ENCODE results near the gene GMDS. TPM values are rescaled to one million over a fixed set of nuclear protein-coding genes. Genes with fewer than 3 reads are reported as not detected.
"Not testable (repeated sequence)": the region's sequence is repeated elsewhere in the genome, so short reads cannot be mapped to it uniquely, and the experiment has no call there.

GMDS gene
- total RNA-seq, 2 donors from 2014 or later = 19.6 to 36.3 TPM

DNA sequence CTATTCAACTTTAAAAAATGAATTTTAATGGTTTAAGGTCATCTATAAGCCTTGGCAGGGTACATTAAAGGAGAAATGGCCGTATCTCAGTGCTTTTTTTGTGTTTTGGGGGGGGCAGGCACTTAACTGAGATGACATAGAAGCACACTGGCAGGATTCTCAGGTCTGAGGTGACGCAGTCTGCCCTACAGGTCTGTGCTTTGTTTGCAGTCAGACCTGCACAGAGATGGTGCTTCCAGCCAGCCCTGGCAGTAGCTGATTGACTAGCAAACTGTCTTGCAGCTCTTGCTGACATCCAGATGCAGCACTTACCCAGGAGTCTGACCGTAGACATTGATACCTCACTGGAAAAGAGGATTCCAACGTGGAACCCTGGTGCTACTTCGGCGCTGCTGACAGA, 386.5 kb downstream of the GMDS start:
- H3K4me3 Mint-ChIP-seq = no peak overlapping the region
- no peaks in the 10 kb centered on the region for H3K9me3 Mint-ChIP-seq
- no peak for ATAC-seq (replicated peaks)
- no peak overlapping the region for H3K27ac Mint-ChIP-seq
- H3K36me3 Mint-ChIP-seq (ENCODE audit: low read depth) = no peaks in the 10 kb centered on the region
- H3K27me3 Mint-ChIP-seq = no peaks in the 10 kb centered on the region
- no peaks in the 10 kb centered on the region for H3K4me1 Mint-ChIP-seq

DNA sequence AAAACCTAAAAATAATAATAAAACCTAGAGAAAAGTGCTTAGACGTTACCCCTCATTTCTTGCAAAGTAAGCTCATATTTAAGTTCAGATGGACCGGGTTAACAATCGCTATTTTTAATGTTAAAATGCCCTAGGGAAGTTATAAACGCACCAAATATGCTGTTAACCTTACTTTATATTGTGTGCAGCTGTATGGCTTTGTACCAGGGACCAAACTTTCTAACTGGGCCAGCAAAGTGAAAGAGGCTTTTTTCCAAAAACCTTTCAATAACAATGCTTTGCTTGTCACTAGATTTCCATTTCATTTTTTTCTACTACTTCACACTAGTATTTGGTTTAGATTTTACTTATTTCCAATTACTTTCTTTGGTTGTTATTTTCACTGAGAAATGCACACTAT, 387.2 kb downstream of the GMDS start:
- Mint-ChIP-seq H3K4me1 (no peaks in the 10 kb centered on the region), H3K27me3 (no peaks in the 10 kb centered on the region), H3K27ac (no peak overlapping the region), H3K4me3 (no peak overlapping the region), H3K9me3 (no peaks in the 10 kb centered on the region), H3K36me3 (ENCODE audit: low read depth) (no peaks in the 10 kb centered on the region)
- no peak for ATAC-seq (replicated peaks)

DNA sequence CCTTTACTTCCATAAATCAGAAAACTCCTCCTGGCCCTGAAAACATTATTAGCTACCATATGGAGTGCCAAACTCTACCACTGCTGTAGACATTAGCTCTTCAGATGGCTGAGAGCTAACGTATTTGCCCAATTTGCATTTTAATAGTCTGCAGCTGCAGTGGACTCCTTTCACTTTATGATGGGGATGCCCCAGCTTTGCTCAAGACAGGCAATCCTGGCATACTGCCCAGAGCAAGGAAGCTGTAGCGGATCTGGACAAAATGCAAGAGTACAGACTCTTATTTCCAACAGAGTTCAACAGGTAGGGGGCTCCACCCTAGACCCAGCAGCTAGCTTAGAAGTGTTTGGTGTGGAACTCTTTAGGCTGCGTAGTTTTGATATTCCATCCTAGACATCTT, 389.0 kb downstream of the GMDS start:
- Mint-ChIP-seq H3K9me3 (no peaks in the 10 kb centered on the region), H3K27me3 (no peaks in the 10 kb centered on the region), H3K36me3 (ENCODE audit: low read depth) (no peaks in the 10 kb centered on the region), H3K4me1 (no peaks in the 10 kb centered on the region), H3K27ac (no peak overlapping the region), H3K4me3 (no peak overlapping the region)
- no peak for ATAC-seq (replicated peaks)

DNA sequence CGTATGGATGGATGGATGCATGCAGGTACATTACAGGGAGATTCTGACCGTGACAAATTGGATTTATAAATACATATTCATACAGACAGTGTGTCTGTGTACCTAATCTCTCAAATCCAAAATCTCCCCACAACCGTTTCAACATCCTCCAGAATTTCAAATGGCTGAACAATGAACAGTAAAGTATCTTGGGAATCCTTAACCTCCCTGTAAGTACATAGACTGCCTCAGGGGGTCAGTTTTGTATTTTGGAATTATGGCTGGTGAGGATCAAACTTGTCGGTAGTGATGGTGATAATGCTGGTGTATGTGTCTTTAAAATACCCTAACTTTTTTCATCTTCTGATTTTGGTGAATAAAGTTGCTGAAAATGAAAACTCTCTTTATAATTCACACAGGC, 389.5 kb downstream of the GMDS start:
- Mint-ChIP-seq H3K4me1 (no peaks in the 10 kb centered on the region), H3K9me3 (no peaks in the 10 kb centered on the region), H3K4me3 (no peak overlapping the region), H3K36me3 (ENCODE audit: low read depth) (no peaks in the 10 kb centered on the region), H3K27ac (no peak overlapping the region), H3K27me3 (no peaks in the 10 kb centered on the region)
- ATAC-seq (replicated peaks) = no peak

DNA sequence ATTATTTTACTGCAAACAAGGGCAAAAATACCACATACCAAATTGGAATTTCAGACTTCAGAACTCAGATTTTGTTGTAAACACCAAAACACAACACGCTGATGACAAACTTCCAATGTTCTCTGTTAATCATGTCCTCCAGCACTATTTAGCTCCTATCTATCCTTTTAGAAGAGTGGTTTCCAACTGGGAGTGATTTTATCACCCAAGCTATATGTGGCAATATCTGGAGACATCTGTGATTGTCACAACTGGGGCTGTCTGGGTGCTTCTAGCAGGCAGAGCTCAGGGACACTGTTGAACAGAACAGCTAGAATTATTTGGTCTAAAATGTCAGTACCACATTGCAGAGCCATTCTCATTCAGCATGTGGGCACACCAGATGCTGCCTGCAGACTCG, 391.1 kb downstream of the GMDS start:
- no peak for ATAC-seq (replicated peaks)

DNA sequence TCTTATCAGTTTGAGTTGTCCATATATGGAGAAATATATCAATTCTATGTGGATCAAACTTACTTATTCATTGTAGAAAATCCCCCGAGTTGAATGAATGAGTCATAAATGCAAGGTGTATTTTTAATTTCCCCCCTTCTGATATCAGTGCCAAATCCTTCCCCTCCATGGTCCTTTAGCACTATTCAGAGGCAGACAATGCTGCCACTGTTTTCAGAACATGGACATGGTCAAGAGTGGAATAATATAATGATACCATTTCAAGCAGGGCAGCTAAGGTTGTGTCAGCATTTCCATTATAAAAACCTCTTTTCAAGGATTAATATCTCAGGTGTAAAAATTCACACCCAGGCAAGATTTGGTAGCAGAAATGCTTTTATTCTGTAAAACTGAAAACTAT, 391.6 kb downstream of the GMDS start:
- no peaks in the 10 kb centered on the region for H3K4me1 Mint-ChIP-seq
- no peaks in the 10 kb centered on the region for H3K27me3 Mint-ChIP-seq
- no peak overlapping the region for H3K4me3 Mint-ChIP-seq
- no peaks in the 10 kb centered on the region for H3K36me3 Mint-ChIP-seq (ENCODE audit: low read depth)
- H3K9me3 Mint-ChIP-seq = no peaks in the 10 kb centered on the region
- H3K27ac Mint-ChIP-seq = no peak overlapping the region
- ATAC-seq (replicated peaks) = no peak

More for the DNA sequence above, 391.1 kb downstream of the GMDS start:
- Mint-ChIP-seq H3K27ac (no peak overlapping the region), H3K36me3 (ENCODE audit: low read depth) (no peaks in the 10 kb centered on the region), H3K9me3 (no peaks in the 10 kb centered on the region), H3K27me3 (no peaks in the 10 kb centered on the region), H3K4me1 (no peaks in the 10 kb centered on the region), H3K4me3 (no peak overlapping the region)

DNA sequence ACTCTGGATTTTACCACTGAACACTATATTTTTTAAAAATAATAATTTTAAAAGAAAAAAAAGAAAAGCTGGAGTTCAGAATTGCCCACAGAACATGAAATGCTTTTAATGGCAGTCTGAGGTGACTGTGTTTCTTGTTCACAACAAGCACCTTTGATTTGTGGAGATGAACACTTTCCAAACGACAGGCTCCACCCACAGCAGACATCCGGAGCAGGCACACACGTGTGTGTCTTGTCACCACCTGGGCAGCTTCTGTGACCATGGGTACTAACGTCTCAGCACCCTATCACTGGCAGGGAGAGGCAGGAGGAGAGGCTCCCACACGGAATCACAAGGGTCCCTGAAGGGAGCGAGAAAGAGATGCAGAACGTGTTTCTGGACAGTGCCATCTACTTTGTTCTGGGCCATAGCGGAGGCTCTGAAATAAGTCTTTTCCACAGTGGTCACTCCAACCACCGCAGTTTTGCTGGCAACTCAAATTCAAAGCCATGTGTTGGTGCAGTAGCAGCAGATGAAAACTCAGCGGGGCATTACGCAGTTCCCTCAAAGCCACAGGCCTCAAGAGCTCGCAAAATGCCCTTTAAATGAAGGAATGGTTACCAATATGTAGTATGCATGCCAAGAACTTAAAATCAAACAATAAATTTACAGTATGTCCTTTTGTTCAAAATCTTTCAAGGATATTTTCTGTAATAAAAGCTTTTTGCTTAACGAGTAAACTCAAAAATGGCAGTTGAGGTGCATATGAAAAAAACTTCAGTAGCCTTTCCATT, 393.5 kb downstream of the GMDS start:
- Mint-ChIP-seq H3K27ac (no peak overlapping the region), H3K4me3 (no peak overlapping the region), H3K36me3 (ENCODE audit: low read depth) (no peaks in the 10 kb centered on the region), H3K9me3 (no peaks in the 10 kb centered on the region), H3K27me3 (no peaks in the 10 kb centered on the region), H3K4me1 (no peaks in the 10 kb centered on the region)
- ATAC-seq (replicated peaks) = no peak

DNA sequence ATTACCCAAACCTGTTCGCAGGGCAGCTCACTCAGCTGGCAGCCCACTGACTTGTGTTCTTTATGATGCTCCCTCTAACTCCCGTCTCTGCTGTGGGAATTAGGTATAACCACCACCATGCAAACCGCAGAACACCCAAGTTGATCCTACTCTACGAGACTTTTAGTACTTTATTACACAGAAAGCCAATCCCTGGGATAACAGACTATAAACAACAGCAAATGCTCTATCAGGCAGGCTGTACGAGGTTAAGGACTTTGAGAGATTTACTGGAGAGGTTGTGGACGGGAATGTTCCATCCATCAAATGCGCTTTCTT, 394.6 kb downstream of the GMDS start:
- no peaks in the 10 kb centered on the region for H3K36me3 Mint-ChIP-seq (ENCODE audit: low read depth)
- no peak for ATAC-seq (replicated peaks)

DNA sequence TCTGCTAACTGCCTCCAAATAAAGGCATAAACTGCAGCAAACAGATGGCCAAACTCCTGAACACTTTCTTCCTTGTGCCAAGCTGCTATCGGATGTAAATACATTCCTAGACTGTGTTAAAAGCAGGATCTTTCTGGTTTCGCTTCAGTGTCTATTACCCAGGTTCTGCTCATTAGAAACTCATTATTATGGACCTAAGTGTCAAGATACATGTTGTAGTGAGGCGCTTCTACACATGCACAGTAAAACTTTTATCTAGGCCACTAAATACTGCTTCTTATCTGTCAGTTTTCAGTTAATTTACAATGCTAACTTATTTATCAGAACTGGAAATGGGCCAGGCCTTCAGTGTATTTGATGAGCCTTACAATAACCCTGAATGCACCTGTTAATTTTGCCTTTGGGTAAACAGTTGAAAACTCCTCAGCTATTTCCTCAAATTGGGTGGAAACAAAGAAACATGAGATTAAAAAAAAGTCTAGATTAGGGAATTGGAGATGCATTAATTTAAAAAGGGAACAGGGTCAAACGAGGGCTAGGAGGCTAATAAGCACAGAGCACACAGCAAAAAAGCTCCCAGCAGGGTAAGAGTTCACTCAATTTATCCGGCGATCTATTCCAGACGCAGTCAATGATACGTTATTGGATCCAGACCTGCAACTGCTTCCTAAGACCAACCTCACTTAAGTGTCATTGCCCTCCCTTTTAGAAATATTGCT, 395.1 kb downstream of the GMDS start:
- Mint-ChIP-seq H3K27me3 (no peaks in the 10 kb centered on the region), H3K9me3 (no peaks in the 10 kb centered on the region), H3K4me3 (no peak overlapping the region), H3K27ac (no peak overlapping the region), H3K36me3 (ENCODE audit: low read depth) (no peaks in the 10 kb centered on the region), H3K4me1 (no peaks in the 10 kb centered on the region)
- ATAC-seq (replicated peaks) = no peak

More for the DNA sequence above, 394.6 kb downstream of the GMDS start:
- Mint-ChIP-seq H3K9me3 (no peaks in the 10 kb centered on the region), H3K4me3 (no peak overlapping the region), H3K27me3 (no peaks in the 10 kb centered on the region), H3K27ac (no peak overlapping the region), H3K4me1 (no peaks in the 10 kb centered on the region)

DNA sequence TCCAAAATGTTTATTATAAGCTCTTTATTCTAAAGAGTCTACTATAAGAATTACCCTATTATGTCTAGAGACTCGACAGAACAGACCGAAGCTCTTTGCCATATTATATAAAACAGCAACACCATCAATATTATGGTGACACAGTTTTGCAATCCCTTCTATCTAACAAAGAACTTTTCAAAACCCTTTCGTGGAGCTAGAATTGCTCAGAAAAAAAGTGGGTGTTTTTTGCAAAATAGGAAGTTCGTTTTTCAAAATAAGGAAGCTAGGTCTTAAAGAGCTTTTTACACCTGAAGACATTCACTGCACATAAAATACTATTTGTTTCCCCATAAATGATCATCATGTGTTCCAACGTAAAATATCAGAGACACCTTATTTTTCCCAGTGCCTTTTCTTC, 395.7 kb downstream of the GMDS start:
- H3K27me3 Mint-ChIP-seq = no peaks in the 10 kb centered on the region

DNA sequence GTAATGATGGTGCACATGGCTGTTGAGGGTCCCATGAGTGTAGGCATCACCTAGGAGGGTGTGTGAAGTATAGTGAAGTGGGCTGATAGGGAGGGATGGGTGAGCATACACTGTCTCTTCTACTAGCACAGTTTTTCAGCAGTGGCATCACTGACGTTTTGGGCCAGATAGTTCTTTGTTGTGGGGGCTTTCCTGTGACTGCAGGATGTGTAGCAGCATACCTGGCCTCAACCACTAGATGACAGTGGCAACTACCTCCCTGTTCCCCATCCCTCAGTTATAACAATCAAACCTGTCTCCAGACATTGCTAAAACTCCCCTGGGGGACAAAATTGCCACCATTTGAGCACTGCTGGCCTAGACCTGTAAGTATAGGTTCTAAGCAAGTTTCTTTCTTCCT, 396.7 kb downstream of the GMDS start:
- H3K9me3 Mint-ChIP-seq = no peaks in the 10 kb centered on the region
- no peak for ATAC-seq (replicated peaks)
- H3K4me3 Mint-ChIP-seq = no peak overlapping the region
- no peaks in the 10 kb centered on the region for H3K36me3 Mint-ChIP-seq (ENCODE audit: low read depth)
- H3K27me3 Mint-ChIP-seq = no peaks in the 10 kb centered on the region
- no peaks in the 10 kb centered on the region for H3K4me1 Mint-ChIP-seq
- H3K27ac Mint-ChIP-seq = no peak overlapping the region

More for the DNA sequence above, 395.7 kb downstream of the GMDS start:
- ATAC-seq (replicated peaks) = no peak
- Mint-ChIP-seq H3K9me3 (no peaks in the 10 kb centered on the region), H3K36me3 (ENCODE audit: low read depth) (no peaks in the 10 kb centered on the region), H3K27ac (no peak overlapping the region), H3K4me1 (no peaks in the 10 kb centered on the region), H3K4me3 (no peak overlapping the region)

DNA sequence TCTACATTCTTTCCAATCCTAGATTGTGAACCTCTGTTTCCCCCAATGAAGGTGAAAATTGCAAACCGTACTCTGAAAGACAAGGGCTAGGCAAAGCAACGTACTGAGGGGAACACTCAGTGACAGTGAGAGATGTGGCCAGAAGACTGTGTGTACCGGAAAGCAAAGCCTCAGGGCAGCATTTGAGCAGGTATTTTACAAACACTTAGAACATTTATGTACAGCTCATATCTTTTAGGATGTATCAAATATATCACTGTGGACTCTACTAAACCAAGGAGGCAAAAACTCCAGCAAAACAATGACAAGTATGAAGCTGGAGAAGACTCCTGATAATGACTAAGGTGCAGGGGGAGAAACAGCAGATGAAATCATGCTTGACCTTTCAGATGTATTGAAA, 398.8 kb downstream of the GMDS start:
- Mint-ChIP-seq H3K9me3 (no peaks in the 10 kb centered on the region), H3K4me1 (no peaks in the 10 kb centered on the region), H3K27ac (no peak overlapping the region), H3K27me3 (no peaks in the 10 kb centered on the region), H3K36me3 (ENCODE audit: low read depth) (no peaks in the 10 kb centered on the region), H3K4me3 (no peak overlapping the region)
- ATAC-seq (replicated peaks) = no peak

DNA sequence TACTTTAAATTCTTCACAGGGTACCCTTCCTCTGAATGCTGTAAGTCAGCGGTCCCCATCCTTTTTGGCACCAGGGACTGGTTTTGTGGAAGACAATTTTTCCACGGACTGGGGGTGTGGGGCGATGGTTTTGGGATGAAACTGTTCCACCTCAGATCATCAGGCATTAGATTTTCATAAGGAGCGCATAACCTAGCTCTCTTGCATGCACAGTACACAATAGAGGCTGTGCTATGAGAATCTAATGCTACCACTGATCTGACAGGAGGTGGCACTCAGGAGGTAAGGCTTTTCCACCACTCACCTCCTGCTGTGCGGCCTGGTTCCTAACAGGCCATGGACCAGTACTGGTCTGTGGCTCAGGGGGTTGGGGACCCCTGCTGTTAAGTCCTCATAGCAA, 399.9 kb downstream of the GMDS start:
- not testable (repeated sequence) for H3K27me3 Mint-ChIP-seq; H3K9me3 Mint-ChIP-seq; H3K36me3 Mint-ChIP-seq (ENCODE audit: low read depth); H3K4me3 Mint-ChIP-seq; ATAC-seq (replicated peaks); H3K4me1 Mint-ChIP-seq; H3K27ac Mint-ChIP-seq

DNA sequence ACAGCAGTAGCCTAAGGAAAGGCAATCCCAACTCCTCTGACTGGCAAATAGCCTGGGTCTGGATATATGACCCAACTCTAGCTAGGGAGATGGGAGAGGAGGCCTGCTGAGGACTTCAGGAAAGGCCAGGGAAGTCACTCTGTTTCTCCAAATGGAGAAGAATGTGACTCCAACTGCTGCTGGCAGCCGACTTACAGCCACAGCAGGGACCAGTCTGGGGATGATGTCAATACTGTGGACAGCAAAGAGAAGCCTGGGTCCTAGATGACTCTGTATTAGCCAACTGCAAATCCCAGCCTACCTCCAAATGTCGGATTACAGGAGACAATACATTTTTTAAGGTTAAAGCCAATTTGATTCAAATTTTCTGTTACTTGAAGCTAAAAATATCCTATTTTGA, 403.1 kb downstream of the GMDS start:
- Mint-ChIP-seq H3K27ac (no peak overlapping the region), H3K4me1 (no peaks in the 10 kb centered on the region), H3K9me3 (no peaks in the 10 kb centered on the region), H3K36me3 (ENCODE audit: low read depth) (no peaks in the 10 kb centered on the region), H3K4me3 (no peak overlapping the region), H3K27me3 (no peaks in the 10 kb centered on the region)
- ATAC-seq (replicated peaks) = no peak

DNA sequence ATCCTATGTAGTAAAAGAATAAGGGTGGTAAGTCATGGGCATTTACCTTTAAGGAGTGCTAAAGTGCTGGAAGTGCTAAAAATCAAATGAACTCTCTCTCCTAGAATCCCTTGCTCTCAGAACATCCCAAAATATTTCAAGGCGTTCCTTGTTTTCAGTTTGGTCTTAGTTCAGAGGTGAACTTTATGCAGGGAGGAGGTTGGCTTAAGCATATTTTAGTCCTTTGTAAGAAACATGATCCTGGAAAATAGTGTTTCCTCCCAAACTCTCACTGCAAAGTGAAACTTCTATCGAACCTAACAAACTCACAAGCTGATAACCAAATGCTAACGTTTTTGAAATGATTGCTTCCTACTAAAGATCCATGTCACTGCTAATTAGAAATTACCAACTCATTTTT, 404.3 kb downstream of the GMDS start:
- Mint-ChIP-seq H3K27me3 (no peaks in the 10 kb centered on the region), H3K36me3 (ENCODE audit: low read depth) (no peaks in the 10 kb centered on the region), H3K27ac (no peak overlapping the region), H3K9me3 (no peaks in the 10 kb centered on the region), H3K4me1 (no peaks in the 10 kb centered on the region), H3K4me3 (no peak overlapping the region)
- no peak for ATAC-seq (replicated peaks)
